WI38 (cell line): ENCODE data around the gene SIMC1.

Experiments
- H3K4me3 ChIP-seq: 2 replicates; pipeline ENCODE4 v1.5.1; 2011; ENCODE audit warnings: low read depth, mild to moderate bottlenecking, control low read depth, low read length
- TF ChIP-seq, protein P1 (sequence below): IDR thresholded peaks from 2 replicates; pipeline ENCODE4 v1.5.1; 2012; ENCODE audit warnings: low read depth, mild to moderate bottlenecking, control low read depth, low read length

Gene SIMC1

DNA sequence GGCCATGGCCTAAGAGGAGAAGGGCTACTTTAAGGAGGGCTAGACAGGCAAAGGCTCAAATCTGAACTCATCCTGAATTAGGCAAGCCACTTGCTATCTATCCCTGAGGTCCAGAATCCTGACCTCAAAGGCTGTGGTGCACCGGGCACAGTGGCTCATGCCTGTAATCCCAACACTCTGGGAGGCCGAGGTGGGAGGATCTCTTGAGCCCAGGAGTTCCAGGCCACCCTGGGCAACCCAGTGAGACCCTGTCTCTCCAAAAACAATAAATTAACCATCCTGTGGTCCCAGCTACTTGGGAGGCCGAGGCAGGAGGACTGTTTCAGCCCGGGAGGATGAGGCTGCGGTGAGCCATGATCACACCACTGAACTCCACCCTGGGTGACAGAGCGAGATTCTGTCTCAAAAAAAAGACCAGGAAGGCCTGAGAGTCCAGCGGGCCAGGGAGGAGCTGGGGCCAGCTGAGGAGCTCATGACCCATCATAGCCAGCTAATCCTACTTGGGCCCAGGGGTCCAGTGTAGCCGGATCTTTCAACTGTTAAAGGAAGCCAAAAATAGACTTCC lies 146.2 kb downstream of the SIMC1 start:
- H3K4me3 ChIP-seq, result no peak overlapping the region
- TF ChIP-seq, protein P1, sequence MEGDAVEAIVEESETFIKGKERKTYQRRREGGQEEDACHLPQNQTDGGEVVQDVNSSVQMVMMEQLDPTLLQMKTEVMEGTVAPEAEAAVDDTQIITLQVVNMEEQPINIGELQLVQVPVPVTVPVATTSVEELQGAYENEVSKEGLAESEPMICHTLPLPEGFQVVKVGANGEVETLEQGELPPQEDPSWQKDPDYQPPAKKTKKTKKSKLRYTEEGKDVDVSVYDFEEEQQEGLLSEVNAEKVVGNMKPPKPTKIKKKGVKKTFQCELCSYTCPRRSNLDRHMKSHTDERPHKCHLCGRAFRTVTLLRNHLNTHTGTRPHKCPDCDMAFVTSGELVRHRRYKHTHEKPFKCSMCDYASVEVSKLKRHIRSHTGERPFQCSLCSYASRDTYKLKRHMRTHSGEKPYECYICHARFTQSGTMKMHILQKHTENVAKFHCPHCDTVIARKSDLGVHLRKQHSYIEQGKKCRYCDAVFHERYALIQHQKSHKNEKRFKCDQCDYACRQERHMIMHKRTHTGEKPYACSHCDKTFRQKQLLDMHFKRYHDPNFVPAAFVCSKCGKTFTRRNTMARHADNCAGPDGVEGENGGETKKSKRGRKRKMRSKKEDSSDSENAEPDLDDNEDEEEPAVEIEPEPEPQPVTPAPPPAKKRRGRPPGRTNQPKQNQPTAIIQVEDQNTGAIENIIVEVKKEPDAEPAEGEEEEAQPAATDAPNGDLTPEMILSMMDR, result no peak

DNA sequence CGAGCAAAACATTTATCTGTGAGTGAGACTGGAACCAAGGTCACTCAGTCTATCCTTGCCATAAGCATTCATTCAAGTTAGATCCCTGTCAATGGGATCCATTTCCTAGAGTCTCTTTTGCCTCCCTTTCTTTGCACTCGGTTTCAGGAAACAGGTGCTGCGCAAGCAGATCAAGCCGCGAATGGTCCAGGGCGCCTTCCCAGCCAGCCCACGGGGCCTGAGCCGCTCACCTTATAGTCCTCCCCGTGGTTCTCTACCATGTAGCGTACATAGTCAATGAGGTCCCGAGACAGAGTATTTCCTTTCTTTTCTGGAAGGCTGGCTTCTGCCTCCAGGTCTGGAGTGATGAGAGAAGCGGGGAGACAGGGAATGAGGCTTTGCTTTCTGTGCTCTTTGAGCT lies 146.8 kb downstream of the SIMC1 start:
- TF ChIP-seq, protein P1, result no peak
- H3K4me3 ChIP-seq, result no peak overlapping the region

DNA sequence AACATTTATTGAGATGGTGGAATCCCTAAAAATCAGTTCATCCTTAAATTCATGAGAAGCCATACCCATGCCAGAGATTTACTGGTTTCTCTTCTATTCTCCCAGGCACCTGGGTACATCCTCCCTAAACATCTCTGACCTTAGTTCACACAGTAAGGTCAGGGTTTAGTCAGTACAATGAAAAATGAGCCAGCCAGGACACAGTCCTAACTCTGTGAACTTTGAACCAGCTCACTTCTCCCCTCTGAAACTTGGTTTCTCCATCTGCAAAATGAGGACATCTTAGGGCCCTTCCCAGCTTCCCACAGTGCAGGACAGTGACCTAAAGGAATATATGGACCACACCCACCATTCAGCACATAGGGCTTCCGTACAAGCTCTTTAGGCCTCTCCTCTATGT lies 148.3 kb downstream of the SIMC1 start:
- TF ChIP-seq, protein P1, result no peak
- H3K4me3 ChIP-seq, result no peak overlapping the region

DNA sequence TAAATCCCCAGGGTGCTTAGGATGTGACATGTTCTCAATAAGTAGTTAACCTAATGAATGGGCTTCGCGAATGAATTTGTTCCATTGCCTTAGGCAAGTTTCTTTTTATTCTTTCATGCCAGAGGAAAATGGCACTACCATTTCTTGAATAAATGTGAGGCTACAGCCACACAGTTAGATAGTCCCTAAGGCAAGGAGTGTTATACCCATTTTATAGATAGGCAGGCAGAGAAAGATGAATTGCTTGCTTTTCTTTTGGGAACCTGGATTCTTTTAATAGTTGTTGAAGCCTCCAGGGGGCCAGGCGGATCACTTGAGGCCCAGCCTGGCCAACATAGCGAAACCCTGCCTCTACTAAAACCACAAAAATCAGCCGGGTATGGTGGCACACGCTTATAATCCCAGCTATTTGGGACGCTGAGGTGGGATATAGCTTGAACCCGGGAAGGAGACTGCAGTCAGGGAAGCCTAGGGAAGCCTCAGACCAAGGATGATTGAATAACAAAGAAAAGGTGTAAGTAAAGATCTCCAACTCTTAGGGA lies 149.2 kb downstream of the SIMC1 start:
- peak overlapping the region; percentile 84 for H3K4me3 ChIP-seq
- TF ChIP-seq, protein P1, result no peak

DNA sequence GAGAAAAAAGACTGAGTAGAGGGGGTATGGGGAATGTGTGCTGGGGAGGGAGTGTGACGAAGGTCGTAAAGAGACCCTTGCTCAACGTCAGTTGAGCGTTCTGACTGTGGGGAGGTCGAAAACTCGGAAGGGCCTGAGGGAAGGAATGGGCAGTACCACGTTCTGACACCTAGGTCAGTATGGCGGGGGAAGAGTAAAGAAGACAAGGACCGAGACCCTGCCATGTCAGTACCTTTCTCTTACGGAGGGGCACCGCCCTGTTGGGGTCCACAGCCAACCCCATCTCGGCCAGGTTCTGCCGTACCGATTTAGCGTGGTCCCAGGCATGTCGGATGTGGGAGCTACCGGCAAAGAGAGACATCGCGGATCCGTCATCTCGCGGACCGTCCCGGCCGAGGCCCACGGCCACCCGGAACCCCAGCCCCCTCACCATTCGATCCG lies 149.8 kb downstream of the SIMC1 start:
- TF ChIP-seq, protein P1, result no peak
- H3K4me3 ChIP-seq, result peak overlapping the region; percentile 84

DNA sequence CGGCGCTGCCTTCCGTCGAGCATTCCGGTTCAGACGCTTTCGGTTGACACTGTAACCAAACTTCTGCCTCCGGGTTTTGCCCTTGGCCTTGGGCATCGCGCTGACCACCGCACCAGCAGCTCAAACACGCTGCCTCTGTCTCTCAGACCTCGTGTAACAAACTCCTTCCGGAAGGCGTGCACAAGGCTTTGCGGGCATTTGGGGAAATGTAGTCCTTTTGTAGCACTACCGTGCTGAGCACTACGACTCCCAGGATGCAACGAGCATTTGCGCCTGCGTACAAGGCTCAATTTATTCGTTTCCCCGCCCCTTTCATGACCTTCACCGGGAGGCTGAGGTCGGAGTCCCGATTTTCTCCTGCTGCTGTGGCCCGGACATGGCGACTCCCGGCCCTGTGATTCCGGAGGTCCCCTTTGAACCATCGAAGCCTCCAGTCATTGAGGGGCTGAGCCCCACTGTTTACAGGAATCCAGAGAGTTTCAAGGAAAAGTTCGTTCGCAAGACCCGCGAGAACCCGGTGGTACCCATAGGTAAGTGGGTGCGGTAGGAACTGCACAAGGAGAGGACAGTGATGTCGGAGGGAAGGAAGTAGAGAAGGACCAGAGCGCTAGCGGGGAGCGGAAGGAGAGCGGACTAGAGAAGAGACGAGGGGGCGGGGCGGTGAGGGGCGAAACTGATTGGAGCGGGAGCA lies 150.4 kb downstream of the SIMC1 start, which contains the start of the genes HIGD2A and NOP16:
Gene HIGD2A (plus strand): TSS at position 308 of the 691 bp plus-strand sequence. CDS start 69 bp downstream, at position 377.
Gene NOP16 (minus strand): TSS at position 155 of the 691 bp plus-strand sequence. CDS start 59 bp downstream, at position 96.
- TF ChIP-seq, protein P1, result no peak
- H3K4me3 ChIP-seq, result peak within 1 kb of the TSS; percentile 84
